MV-4-11 (cell line): ENCODE data around the gene IL17B.

Experiments
- DNase-seq: peaks from one replicate; lab custom pipeline; 2025; lab: John Stamatoyannopoulos, UW

Gene IL17B

DNA sequence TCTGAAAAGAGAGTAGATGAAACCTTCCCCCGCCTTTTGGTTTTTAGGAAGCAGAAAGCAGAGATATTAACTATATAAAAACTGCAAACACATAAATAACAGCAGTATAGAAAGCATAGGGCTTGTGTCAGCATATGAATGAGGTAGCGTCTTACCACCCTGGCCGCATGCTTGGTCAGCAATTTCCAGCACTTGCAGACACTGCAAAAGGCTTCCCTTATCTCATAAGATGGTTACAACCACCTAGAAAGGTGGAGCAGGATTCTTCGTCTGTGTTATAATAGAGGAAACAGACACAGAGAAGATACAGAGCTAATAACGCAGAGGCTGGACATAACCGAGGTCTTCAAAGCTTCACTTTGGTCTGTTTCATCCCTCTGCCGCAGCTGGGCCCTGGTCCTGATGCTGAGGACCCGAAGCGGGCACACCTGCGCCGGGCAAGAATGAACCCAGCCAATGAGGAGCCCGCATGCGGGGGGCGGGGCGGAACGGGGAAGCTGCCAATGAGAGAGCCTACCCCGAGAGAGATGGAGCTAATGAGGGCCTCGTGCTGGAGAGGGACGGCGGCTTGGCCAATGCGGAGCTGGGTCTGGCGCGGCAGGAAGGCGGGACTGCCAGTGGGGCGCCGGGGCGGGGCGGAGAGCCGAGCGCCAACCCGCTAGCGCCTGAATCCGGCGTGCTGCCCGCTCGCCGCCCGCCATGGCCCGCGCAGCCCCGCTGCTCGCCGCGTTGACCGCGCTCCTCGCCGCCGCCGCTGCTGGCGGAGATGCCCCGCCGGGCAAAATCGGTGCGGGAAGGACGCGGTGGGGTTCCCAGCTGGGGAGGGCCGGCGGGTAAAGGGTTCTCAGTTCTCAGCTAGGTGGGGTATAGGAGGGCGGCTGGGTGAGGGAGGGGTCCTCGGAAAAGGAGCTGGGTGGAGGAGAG, 21.5 kb downstream of the IL17B start, which contains the start of gene PCYOX1L:
PCYOX1L (plus strand) TSS at position 677 of the 924 bp plus-strand sequence; CDS start at position 700, 23 bp downstream.
- peak; percentile 89 for DNase-seq

DNA sequence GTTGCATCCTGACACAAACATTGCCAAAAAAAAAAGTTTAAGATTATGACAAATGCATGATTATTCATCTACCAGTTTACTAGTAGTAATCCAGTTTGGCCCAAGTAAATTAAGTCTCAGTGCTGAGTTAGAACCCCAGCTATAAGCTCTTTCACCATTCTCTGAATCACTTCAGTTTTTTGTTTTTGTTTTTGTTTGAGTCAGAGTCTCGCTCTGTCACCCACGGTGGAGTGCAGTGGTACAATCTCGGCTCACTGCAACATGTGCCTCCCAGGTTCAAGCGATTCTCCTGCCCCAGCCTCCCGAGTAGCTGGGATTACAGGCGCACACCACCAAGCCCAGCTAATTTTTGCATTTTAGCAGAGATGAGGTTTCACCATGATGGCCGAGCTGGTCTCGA, 22.7 kb downstream of the IL17B start:
- no peak for DNase-seq

DNA sequence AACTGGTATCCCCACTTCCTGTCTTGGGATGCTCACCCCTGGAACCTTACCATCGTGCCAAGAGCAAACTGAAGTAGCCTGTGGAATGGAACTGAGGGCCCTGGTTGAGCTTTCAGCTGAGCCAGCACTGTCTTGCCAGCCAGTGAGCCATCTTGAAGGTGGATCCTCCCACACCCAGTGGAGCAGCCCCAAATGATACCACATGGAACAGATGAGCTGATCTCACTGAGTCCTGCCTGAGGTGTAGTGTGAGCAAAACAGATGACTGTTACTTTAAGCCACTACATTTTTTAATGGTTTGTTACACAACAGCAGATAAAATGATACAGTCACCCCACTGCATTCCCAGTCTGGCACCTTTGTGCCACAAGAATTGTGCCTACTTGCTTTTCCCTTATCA, 23.4 kb downstream of the IL17B start:
- DNase-seq = no peak

DNA sequence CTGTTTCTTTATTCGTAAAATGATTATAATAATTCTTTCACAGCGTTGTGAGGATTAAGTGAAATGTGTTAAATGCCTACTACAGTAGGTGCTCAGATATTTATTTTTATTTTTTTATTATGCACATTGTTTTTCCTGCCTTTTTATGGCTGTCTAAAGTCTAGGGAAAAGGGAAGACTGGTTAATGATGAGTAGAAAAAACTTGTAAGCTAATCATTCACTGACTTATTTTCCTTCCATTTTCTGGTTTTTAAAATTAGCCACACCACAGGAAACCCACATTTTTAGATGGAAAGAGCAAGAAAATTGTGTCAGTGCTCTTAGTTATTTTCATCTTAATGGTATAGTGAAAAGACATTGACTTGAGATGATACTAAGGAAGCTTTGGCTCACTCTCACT, 25.2 kb downstream of the IL17B start:
- DNase-seq = no peak

DNA sequence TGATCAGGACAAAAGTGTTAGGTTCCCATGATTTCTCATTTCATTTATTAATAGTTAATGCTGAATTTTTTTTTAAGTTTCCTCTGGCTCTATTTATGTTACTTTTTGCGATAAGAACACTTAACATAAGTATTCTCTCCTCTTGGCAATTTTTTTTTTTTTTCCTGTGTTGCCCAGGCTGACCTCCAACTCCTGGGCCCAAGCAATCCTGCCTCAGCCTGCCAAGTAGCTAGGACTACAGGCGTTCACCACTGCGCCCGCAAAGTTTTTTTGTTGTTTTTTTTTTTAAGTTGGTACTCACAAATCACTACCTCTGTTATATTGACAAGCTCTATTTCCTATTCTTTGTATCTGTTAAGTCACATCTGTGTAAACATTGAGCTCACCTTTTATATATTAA, 26.9 kb downstream of the IL17B start:
- DNase-seq = no peak

DNA sequence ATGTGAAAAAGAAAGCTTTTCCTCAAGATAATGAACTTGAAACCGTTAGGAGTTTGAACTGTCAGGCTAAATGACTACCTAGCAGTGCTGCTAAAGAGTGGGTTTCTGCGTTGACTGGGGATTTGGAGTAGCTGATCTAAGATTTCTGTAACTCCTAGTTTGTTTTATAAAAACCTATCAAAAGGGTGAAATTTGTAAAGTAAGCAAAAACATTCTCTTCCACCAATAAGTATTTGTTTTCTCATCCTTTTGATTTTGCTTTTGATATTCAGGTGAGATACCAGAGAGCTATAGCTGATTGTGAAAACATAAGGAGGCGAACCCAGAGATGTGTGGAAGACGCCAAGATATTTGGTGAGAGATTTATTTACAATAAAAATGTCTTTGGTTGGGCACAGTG, 29.7 kb downstream of the IL17B start:
- DNase-seq = no peak

DNA sequence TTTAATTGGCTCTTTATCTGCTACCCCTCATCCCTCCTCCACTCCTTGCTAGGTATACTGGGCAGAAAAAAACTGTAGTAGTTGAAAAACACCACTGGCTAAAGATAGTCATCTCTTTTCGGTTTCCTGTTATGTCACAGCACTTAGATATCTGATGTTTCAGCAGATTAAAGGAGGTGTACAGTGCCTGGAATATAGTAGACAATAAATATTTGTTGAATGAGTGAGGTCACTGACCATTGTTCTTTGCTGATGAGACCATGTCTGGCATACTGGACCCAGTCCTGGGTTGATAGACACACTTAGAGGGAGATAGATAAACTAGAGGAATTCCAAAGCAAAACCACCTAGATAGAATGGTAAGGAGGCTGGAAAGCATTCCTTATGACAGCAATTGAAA, 30.6 kb downstream of the IL17B start:
- DNase-seq = no peak

DNA sequence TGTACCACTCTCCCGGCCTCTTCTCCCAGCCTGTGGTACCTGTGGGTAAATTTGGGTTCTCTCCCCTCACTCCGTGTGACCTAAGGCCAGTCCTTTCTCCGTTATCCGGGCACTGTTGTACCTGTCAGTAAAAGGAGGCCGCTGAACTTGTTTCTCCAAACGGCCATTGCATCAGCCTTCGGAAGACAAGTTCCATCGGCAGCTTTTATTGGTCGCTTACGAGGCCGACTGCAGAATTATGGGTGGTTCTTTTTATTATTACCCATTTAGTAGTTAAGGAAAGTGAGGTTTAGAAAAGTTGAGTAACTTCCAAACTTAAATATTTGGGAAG, 33.2 kb downstream of the IL17B start:
- peak; percentile 28 for DNase-seq

DNA sequence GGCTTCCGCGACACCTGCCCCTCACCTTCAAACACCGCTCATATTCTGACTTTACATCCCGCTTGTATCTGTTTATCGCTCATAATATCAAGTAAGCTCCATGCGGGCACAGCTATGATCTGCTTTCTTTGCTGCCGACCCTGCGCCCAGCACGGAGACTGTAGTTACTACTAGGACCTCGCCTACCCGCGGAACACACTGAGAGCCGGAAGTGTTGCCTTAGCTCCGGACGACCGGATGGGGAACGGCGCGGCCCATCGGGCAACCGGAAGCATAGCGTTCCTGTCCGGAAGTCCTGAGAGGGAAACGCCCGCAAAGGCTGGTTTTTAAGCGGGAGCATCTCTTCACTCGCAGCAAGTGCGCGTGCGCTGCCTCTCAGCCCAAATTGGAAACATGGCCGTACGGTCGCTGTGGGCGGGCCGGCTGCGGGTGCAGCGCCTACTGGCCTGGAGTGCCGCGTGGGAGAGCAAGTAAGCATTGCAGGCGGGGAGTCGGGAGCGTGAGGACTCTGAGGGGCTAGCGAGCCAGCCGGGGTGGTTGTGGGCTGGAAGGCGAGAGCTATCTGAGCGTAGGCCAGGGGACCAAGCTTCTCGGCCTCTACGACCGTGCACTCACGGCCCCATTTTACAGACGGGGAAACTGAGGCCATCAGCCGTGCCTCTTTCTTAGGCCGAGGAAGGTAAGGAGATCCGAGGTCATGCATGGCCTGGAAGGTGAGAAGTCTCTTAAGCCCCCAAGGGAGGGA, 33.8 kb downstream of the IL17B start, which contains the start of gene GRPEL2:
GRPEL2 (plus strand) TSS at position 353 of the 745 bp plus-strand sequence; CDS start at position 394, 41 bp downstream.
- peak; percentile 97 for DNase-seq

DNA sequence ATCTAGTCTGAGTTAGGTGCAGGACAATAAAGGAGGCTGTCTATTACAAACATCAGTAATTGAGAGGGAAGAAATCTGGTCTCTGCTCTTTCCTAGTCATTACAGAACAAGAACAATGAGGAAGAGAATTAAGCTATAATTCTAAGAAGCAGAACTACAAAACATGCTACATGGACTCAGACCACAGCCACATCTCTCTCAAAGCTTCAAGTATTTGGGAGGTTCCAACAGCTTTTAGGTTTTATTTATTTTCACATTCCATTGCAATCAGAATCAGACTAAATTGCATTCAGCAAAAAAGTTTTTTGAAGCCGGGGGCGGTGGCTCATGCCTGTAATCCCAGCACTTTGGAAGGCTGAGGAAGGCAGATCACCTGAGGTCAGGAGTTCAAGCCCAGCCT, 34.9 kb downstream of the IL17B start:
- peak; percentile 68 for DNase-seq

DNA sequence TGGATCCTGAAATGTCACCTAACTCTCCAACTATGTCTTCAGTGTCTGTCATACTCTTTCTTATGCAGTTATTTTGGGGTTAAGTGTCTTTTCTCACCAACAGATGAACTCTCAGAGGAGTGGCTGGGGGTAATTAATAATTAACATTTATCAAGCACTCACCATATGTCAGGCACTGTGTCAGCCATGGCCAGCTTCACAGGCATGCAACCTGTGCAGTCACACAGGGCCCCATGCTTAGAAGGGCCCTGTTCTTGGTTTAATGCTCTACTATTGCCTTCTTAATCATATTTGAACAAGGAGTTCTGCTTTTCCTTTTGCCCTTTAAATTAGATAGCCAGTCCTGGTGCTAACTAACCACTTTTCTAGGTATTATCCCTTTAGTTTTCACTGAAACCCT, 37.2 kb downstream of the IL17B start:
- DNase-seq = no peak

DNA sequence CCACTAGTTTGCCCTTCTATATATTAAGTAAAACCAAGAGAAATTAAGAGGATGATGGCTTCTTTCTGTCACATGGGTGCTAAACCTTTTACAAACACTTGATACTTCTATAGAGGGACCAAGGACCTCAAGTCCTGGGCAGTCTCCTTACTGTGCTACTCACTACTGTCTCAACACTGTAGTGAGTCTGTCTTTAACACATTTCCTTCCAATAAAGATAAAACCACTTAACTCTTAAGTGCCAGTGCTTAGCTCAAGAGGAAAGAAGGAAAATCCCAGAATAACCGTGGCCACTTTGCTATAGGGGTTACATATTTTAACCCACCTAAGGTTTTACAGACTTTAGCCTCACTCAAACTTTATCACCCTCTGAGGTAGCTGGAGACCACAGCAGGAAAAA, 38.2 kb downstream of the IL17B start:
- no peak for DNase-seq

DNA sequence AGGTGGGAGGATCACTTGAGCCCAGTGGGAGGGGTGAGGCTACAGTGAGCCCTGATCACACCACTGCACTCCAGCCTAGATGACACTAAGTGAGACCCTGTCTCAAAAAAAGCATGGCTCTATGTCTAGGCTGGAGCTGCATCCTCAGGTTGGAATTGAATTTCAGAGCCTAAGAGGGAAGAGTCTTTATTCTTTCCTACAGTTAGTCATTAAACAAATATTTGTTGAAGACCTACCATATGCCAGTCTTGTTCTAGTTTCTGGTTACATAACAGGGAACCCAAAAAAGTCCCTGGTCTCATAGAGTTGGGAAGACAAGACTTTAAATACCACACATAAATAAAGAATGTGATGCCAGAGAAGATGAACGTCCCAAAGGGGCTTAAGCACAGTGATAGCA, 40.7 kb downstream of the IL17B start:
- no peak for DNase-seq

DNA sequence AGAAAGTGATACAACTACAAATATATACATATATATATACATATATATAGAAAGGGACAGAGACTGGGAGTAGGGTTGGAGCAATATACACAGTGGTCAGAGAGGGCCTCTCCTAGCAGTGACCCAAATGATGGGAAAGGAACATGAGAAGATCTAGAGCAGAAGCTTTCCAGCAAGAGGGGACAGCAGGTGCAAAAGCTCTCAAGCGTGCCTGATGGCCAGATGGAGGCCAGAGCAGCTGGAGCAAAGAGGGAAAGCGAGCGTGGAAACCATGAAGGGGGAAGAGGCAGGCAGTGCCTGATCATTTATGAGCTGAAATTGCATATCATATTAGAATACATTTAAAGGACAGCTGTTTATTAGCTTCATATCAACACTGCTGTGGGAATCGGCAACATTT, 41.4 kb downstream of the IL17B start:
- no peak for DNase-seq

DNA sequence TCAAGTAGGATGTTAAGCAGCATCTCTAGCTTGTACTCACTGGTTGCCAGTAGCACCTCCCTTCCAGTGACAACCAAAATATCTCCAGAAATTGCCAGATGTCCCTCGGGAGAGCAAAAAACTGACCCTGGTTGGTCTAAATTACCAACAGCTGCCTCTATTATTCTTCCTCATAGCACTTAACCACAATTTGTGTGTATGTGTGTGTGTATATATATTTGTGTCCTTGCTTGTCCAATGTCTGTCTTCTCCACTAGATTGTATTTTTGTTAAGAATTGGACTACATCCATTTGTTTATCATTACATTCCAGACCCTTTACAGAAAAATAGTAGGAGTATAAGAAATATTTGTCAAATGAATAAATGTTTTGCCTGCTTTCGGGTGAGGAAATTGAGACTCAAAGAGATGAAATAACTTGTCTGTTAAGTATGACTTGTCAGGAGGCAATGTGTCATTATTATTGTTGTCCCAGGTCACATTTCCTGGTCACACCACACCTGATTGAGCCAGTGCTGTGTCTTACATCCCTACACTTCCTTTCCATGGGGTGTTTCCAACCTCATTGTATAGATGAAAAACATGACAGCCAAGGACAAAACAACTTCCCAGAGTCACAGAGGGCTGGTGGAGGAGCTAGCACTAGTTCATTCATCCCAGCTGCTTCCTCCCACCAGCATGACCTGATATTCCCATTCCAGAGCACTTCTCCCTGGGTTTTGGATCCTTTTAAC, 45.2 kb downstream of the IL17B start:
- no peak for DNase-seq

DNA sequence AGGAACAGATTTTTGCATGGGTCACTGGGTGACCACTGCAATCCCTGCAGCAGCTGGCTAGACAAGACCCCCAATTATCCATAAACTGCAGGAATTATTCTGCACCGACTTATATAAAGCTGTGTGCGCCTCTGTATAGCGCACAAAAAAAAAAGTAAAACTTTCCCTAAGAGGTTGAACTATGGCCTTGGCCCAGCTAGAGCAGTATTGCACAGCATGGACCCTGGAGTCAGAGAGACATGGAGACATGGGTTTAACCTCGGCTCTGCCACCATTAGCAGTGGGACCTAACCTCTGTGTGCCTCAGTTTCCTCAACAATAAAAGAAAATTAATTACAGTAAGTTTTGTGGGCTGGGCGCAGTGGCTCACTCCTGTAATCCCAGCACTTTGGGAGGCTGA, 50.9 kb downstream of the IL17B start:
- no peak for DNase-seq

DNA sequence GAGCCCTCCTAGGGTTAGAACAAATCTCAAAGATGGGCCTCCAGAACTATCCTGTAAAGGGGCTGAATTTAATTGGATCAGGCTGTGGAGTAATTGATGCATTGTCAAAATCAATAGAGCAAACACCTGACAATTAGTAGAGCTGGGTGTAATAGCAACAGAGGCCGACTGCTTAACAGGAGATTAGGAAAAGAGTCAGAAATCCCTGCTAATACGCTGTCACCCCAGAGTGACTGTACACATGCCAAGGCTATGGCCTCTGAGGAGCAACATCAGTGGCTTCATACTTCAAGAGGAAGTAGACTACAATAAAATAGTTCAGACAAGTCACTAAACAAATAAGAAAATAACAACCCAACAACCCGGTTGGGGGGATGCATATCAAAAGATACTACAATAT, 52.5 kb downstream of the IL17B start:
- no peak for DNase-seq

DNA sequence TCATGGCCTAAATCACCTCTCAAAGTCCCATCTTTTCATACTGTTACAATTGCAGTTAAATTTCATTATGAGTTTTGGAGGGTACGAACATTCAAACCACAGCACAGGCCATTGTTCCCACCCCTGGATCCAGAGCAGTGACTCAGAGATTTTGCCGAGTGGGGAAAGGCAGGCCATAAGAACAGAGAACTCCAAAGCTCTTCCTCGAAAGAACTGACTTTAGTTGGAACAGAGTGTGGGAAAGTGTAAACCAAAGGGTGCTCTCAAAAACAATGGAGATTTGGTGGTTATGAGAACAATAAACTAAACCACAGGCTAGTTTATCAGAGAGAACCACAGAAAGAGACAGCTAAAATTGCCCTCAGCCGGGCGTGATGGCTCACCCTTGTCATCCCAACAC, 53.2 kb downstream of the IL17B start:
- DNase-seq = no peak

DNA sequence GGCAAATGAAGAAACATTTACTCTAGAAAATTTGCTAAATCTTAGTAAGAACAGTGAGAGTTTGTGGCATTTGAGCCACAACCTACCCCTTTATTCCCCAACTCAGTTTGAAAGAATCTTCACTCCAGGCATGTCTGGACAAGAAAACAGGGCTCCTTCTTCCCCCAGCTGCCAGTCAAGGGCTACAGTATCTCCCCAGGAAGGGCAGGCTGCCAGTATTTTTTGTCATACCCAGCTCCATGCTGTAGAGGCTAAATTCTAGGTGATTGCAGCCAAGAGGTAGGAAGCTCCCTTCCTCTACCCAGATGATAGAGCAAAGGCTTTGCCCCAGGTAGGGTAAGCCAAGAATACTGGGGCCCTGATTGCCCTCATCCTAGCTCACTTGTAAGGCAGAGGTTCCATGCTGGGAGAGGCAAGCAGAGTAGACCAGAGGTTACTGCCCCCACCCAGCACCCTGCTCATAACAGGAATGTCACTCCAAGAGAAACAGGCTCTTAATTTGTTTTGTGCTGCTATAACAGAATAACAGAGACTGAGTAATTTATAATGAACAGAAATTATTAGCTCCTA, 53.8 kb downstream of the IL17B start:
- DNase-seq = no peak

DNA sequence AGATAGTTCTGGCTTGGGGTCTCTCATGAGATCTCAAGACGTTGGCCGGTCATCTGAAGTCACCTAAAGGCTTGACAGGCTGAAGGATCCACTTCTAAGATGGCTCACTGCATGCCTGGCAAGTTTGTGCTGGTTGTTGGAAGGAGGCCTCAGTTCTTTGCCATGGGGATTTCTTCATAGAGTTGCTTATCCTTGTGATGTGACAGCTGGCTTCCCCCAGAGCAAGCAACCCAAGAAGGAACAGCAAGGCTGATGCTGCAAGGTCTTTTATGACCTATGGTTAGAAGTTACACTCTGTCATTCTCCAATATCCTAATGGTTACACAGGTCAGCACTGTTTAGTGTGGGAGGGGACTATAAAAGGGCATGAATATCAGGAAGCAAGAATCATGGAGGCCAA, 54.5 kb downstream of the IL17B start:
- no peak for DNase-seq
